ENCODE results near the gene GSTP1. TPM values are rescaled to one million over a fixed set of nuclear protein-coding genes. Genes with fewer than 3 reads are reported as not detected.
A peak's percentile ranks its signal among the peaks of the same experiment; 100 is the strongest.

The GSTP1 gene
- total RNA-seq, 1 experiment from 2014 or later = 1,799 TPM

DNA sequence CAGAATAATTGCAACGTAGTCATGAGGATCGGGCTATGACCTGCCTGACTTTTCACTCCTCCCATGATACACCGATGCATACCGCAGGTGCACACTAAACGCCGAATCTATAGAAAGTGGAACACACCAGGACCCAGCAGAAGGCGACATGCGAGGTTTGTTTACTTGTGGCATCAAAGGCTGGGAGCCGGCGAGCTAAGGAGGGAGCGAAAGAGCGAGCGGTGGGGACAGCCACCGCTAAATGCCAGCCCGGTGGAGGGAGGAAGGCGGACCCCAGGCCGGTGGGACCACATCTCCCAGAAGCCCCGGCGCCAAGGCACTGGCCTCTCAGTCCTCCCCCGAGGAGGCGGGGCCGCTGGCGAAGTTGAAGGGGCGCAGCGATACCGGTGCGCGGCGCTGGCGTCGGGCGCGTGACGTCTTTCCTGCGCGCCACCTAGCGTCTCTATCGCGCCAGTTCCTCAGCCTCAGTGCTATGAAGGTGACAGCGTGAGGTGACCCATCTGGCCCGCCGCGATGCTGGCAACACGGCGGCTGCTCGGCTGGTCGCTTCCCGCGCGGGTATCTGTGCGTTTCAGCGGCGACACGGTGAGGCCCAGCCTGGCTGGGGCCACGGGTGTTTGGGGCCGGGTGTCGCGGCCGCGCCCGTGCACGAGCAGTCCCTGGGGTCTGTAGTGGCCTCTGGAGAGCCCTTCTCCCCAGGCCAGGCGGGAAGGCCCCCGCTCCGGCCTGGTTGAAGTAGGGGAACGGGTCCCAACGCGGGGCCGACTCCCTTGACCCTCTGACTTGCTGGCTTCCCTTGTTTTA lies 23.1 kb downstream of the GSTP1 start, which contains the start of gene NDUFV1:
Gene NDUFV1, plus strand, starts transcription at position 445 of the 804 bp plus-strand sequence. Its CDS starts 69 bp downstream, at position 514.
- Mint-ChIP-seq H3K9me3 (ENCODE audit: unreplicated experiment) (peaks cover 10% of the 10 kb centered on the region), H3K27me3 (ENCODE audit: insufficient read depth, unreplicated experiment) (no peaks in the 10 kb centered on the region), H3K4me1 (ENCODE audit: low read depth, unreplicated experiment) (no peaks in the 10 kb centered on the region), H3K4me3 (ENCODE audit: unreplicated experiment) (peak within 1 kb of the TSS; percentile 82), H3K36me3 (ENCODE audit: insufficient read depth, unreplicated experiment) (peaks cover 35% of the 10 kb centered on the region), H3K27ac (ENCODE audit: unreplicated experiment) (peak within 1 kb of the TSS; percentile 91)
- no TSS peak for BruUV-seq (replicated peaks)
- intact Hi-C loops (cut with micrococcal nuclease; ENCODE audit: unreplicated experiment) = loop anchor here (1.0 kb wide), 3 partner anchors 23 to 98 kb away; partner anchors contain the start of genes CDK2AP2 and GSTP1
- peak; percentile 98 to 100 for DNase-seq
- TF ChIP-seq, protein P1, sequence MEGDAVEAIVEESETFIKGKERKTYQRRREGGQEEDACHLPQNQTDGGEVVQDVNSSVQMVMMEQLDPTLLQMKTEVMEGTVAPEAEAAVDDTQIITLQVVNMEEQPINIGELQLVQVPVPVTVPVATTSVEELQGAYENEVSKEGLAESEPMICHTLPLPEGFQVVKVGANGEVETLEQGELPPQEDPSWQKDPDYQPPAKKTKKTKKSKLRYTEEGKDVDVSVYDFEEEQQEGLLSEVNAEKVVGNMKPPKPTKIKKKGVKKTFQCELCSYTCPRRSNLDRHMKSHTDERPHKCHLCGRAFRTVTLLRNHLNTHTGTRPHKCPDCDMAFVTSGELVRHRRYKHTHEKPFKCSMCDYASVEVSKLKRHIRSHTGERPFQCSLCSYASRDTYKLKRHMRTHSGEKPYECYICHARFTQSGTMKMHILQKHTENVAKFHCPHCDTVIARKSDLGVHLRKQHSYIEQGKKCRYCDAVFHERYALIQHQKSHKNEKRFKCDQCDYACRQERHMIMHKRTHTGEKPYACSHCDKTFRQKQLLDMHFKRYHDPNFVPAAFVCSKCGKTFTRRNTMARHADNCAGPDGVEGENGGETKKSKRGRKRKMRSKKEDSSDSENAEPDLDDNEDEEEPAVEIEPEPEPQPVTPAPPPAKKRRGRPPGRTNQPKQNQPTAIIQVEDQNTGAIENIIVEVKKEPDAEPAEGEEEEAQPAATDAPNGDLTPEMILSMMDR (IDR thresholded peaks at IDR 0.05; ENCODE audit: insufficient read depth in 1 of 2, low read depth in 1 of 2, low read length in 1 of 2, severe bottlenecking in 1 of 2, unreplicated experiment in 1 of 2) = peak; percentile 86 to 88
- Histone ChIP-seq H3K4me1 (peaks cover 10% of the 10 kb centered on the region; the same call in 1 of the 2 replicates), H3K9me3 (peaks cover 8% of the 10 kb centered on the region), H3K27me3 (replicated peaks; ENCODE audit: control insufficient read depth, insufficient read depth, low read length) (no peaks in the 10 kb centered on the region), H3K36me3 (ENCODE audit: control insufficient read depth, insufficient read depth, low read length) (peaks cover 8% of the 10 kb centered on the region), H3K4me3 (ENCODE audit: low read depth, low read length) (peak within 1 kb of the TSS; percentile 80)
- POLR2A ChIA-PET = no interaction called here
- CTCF ChIA-PET = no interaction called here

DNA sequence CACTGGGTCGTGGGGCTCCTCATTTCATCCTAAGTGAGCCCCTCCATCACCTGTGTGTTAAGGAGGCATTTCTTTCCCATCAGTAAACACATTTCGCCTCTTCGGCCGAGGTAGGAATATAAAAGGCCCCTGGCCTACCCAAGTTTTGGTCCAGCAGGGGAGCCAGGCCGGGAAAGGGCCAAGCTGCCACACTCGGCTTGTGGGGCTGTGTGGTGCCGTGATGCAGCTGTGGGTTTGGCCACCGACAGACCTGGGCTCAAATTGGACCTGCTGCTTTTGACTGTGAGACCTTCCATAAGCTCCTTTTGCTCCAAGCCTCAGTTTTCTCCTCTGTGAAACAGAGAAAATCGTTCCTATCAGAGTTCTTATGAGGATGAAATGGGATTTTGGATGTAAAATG lies 23.9 kb downstream of the GSTP1 start:
- H3K4me1 Mint-ChIP-seq (ENCODE audit: low read depth, unreplicated experiment) = no peaks in the 10 kb centered on the region
- intact Hi-C loops (cut with micrococcal nuclease; ENCODE audit: unreplicated experiment) = no loop called here
- Histone ChIP-seq H3K36me3 (ENCODE audit: control insufficient read depth, insufficient read depth, low read length) (peaks cover 9% of the 10 kb centered on the region), H3K4me1 (peaks cover 10% of the 10 kb centered on the region; the same call in 1 of the 2 replicates), H3K4me3 (ENCODE audit: low read depth, low read length) (peak overlapping the region; percentile 80), H3K27me3 (replicated peaks; ENCODE audit: control insufficient read depth, insufficient read depth, low read length) (no peaks in the 10 kb centered on the region), H3K9me3 (peaks cover 4% of the 10 kb centered on the region)
- ChIA-PET POLR2A (no interaction called here), CTCF (interaction anchor here (0.6 to 0.7 kb wide), 4 partner anchors 49 to 1242 kb away, joined by 3 read pairs; no protein-coding TSS in a partner anchor)
- H3K4me3 Mint-ChIP-seq (ENCODE audit: unreplicated experiment) = peak overlapping the region; percentile 82
- H3K9me3 Mint-ChIP-seq (ENCODE audit: unreplicated experiment) = peaks cover 7% of the 10 kb centered on the region
- TF ChIP-seq, protein P1 (IDR thresholded peaks at IDR 0.05; ENCODE audit: insufficient read depth in 1 of 2, low read depth in 1 of 2, low read length in 1 of 2, severe bottlenecking in 1 of 2, unreplicated experiment in 1 of 2) = no peak
- peak overlapping the region; percentile 91 for H3K27ac Mint-ChIP-seq (ENCODE audit: unreplicated experiment)
- no TSS peak for BruUV-seq (replicated peaks)
- no peak for DNase-seq
- peaks cover 36% of the 10 kb centered on the region for H3K36me3 Mint-ChIP-seq (ENCODE audit: insufficient read depth, unreplicated experiment)
- no peaks in the 10 kb centered on the region for H3K27me3 Mint-ChIP-seq (ENCODE audit: insufficient read depth, unreplicated experiment)

DNA sequence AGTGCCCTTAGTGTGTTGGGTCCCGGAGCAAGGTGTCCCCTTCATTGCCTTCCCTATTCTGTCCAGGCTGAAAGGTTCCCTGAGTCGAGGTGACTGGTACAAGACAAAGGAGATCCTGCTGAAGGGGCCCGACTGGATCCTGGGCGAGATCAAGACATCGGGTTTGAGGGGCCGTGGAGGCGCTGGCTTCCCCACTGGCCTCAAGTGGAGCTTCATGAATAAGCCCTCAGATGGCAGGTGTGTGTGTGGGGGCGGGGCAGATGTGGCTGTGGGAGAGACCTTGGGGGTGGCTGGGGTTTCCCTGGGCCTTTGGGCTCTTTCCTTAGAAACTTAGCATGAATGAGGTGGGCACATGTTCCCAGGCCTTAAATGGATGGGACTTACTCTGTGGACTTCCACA lies 24.9 kb downstream of the GSTP1 start:
- Mint-ChIP-seq H3K9me3 (ENCODE audit: unreplicated experiment) (no peaks in the 10 kb centered on the region), H3K27me3 (ENCODE audit: insufficient read depth, unreplicated experiment) (no peaks in the 10 kb centered on the region), H3K4me1 (ENCODE audit: low read depth, unreplicated experiment) (no peaks in the 10 kb centered on the region), H3K36me3 (ENCODE audit: insufficient read depth, unreplicated experiment) (peaks cover 42% of the 10 kb centered on the region), H3K4me3 (ENCODE audit: unreplicated experiment) (peak overlapping the region; percentile 82), H3K27ac (ENCODE audit: unreplicated experiment) (no peak overlapping the region)
- no peak overlapping the region for H3K4me3 ChIP-seq (ENCODE audit: low read depth, low read length)
- no TSS peak for BruUV-seq (replicated peaks)
- H3K9me3 ChIP-seq = no peaks in the 10 kb centered on the region
- CTCF ChIA-PET = no interaction called here
- no peaks in the 10 kb centered on the region for H3K27me3 ChIP-seq (replicated peaks; ENCODE audit: control insufficient read depth, insufficient read depth, low read length)
- peaks cover 11% of the 10 kb centered on the region for H3K36me3 ChIP-seq (ENCODE audit: control insufficient read depth, insufficient read depth, low read length)
- POLR2A ChIA-PET = no interaction called here
- TF ChIP-seq, protein P1 (IDR thresholded peaks at IDR 0.05; ENCODE audit: insufficient read depth in 1 of 2, low read depth in 1 of 2, low read length in 1 of 2, severe bottlenecking in 1 of 2, unreplicated experiment in 1 of 2) = no peak
- intact Hi-C loops (cut with micrococcal nuclease; ENCODE audit: unreplicated experiment) = no loop called here
- H3K4me1 ChIP-seq = peaks cover 10% of the 10 kb centered on the region; the same call in 1 of the 2 replicates
- no peak for DNase-seq

All from Caco-2 (cell line).